Coronary artery (tissue), 2 donors: ENCODE measurements around the gene PHF2.

ENCODE experiments used
- DNase-seq: peaks from one replicate; pipeline ENCODE4 v3.0.0-alpha.2; 2017; ENCODE audit warnings: low spot score
- H3K27ac ChIP-seq, 2 donors: fragments of 200-600 bp; sonication (generic); one replicate each; pipeline ENCODE4 v1.5.1; 2016 to 2019
- H3K4me3 ChIP-seq: fragments of 200-600 bp; sonication (generic); 2 replicates; pipeline ENCODE4 v1.5.1; 2016; ENCODE audit warnings: mild to moderate bottlenecking, moderate library complexity
- CTCF ChIP-seq: fragments of 200-600 bp; sonication (generic); IDR thresholded peaks from one replicate; pipeline ENCODE4 v1.5.1; 2019; ENCODE audit warnings: antibody characterized with exemption

Gene PHF2

GRCh38 chr9:93699650-93700049, 123.3 kb downstream of the PHF2 start:
- Histone ChIP-seq H3K4me3 (no peak overlapping the region), H3K27ac (no peak overlapping the region)
- TF ChIP-seq CTCF = no peak
- no peak for DNase-seq

GRCh38 chr9:93701494-93702218, 125.3 kb downstream of the PHF2 start:
- H3K27ac ChIP-seq = no peak overlapping the region
- no peak for TF ChIP-seq CTCF
- DNase-seq = peak; percentile 22
- no peak overlapping the region for H3K4me3 ChIP-seq

- H3K27ac ChIP-seq = no peak overlapping the region
- H3K4me3 ChIP-seq = no peak overlapping the region
- peak; percentile 43 for DNase-seq
- TF ChIP-seq CTCF = no peak
These were observed 125.9 kb downstream of the PHF2 start for GRCh38 chr9:93702261-93702660.

GRCh38 chr9:93708289-93708986, 132.1 kb downstream of the PHF2 start:
- no peak overlapping the region for H3K4me3 ChIP-seq
- DNase-seq = no peak
- H3K27ac ChIP-seq = no peak overlapping the region
- TF ChIP-seq CTCF = no peak

GRCh38 chr9:93708987-93709302, 132.6 kb downstream of the PHF2 start:
- no peak overlapping the region for H3K27ac ChIP-seq
- TF ChIP-seq CTCF = no peak
- H3K4me3 ChIP-seq = no peak overlapping the region
- no peak for DNase-seq

- no peak for DNase-seq
- Histone ChIP-seq H3K27ac (no peak overlapping the region), H3K4me3 (no peak overlapping the region)
- TF ChIP-seq CTCF = no peak
These were observed 133.4 kb downstream of the PHF2 start for GRCh38 chr9:93709600-93710369.
